HL-60 (cell line): ENCODE results near the gene ZFAND3.

Experiments
- DNase-seq, 2 experiments: peaks; one replicate each; pipeline ENCODE4 v3.0.0-alpha.2; 2010 to 2020; ENCODE audit warnings: low read depth in 1 of 2, low spot score in 1 of 2
- H3K27ac ChIP-seq: fragments of 250-450 bp; sonication (Bioruptor Pico); replicated peaks from 2 replicates; pipeline ENCODE4 v1.5.1; 2020; ENCODE audit warnings: mild to moderate bottlenecking, moderate library complexity
- H3K27me3 ChIP-seq: fragments of 250-450 bp; sonication (Bioruptor Pico); 2 replicates; pipeline ENCODE4 v1.5.1; 2021; ENCODE audit warnings: mild to moderate bottlenecking, moderate library complexity; ENCODE audit not compliant: insufficient read depth, poor library complexity, severe bottlenecking
- H3K4me3 ChIP-seq: replicated peaks from 2 replicates; pipeline ENCODE4 v1.5.1; 2011; ENCODE audit warnings: mild to moderate bottlenecking, control low read depth, low read length; ENCODE audit not compliant: insufficient read depth
- GABPA ChIP-seq: IDR thresholded peaks from 2 replicates; pipeline ENCODE4 v1.6.1; 2012; ENCODE audit warnings: low read depth
- POLR2AphosphoS5 ChIP-seq: IDR thresholded peaks from 2 replicates; pipeline ENCODE4 v1.6.1; 2012; ENCODE audit warnings: low read depth
- SPI1 ChIP-seq: IDR thresholded peaks from 2 replicates; pipeline ENCODE4 v1.6.1; 2012; ENCODE audit warnings: low read depth, mild to moderate bottlenecking, borderline replicate concordance
- TF ChIP-seq, protein P1 (sequence below): IDR thresholded peaks from one replicate; pipeline ENCODE4 v1.5.1; 2011; ENCODE audit warnings: low read length, control low read depth, inconsistent platforms; ENCODE audit not compliant: insufficient read depth
- TF ChIP-seq, protein P2 (sequence below): IDR thresholded peaks from 2 replicates; pipeline ENCODE4 v1.6.1; 2012; ENCODE audit warnings: low read depth; ENCODE audit not compliant: insufficient replicate concordance

ZFAND3 gene

DNA sequence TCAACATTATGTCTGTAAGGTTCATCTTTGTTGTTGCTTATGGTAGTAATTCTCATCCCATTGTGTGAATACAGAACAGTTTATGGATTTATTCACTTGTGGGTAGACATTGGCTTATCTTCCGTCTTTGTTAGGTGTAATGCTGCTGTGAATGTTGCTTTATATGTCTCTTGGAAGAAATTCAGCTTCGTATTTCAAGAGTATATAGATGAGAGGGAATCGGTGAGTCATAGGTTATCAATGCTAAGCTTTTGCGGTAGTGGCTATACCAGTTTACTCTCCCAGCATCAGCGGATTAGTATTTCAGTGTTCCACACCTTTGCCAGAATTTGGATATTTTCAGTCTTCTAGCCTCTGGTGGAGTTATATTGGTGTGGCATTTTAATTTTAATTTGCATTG is 77.8 kb downstream of the ZFAND3 start:
- no peak for DNase-seq
- Histone ChIP-seq H3K27ac (no peak overlapping the region), H3K27me3 (no peaks in the 10 kb centered on the region), H3K4me3 (no peak overlapping the region)
- no peak for TF ChIP-seq POLR2AphosphoS5
- no peak for TF ChIP-seq GABPA
- TF ChIP-seq, protein P1, sequence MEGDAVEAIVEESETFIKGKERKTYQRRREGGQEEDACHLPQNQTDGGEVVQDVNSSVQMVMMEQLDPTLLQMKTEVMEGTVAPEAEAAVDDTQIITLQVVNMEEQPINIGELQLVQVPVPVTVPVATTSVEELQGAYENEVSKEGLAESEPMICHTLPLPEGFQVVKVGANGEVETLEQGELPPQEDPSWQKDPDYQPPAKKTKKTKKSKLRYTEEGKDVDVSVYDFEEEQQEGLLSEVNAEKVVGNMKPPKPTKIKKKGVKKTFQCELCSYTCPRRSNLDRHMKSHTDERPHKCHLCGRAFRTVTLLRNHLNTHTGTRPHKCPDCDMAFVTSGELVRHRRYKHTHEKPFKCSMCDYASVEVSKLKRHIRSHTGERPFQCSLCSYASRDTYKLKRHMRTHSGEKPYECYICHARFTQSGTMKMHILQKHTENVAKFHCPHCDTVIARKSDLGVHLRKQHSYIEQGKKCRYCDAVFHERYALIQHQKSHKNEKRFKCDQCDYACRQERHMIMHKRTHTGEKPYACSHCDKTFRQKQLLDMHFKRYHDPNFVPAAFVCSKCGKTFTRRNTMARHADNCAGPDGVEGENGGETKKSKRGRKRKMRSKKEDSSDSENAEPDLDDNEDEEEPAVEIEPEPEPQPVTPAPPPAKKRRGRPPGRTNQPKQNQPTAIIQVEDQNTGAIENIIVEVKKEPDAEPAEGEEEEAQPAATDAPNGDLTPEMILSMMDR = no peak
- TF ChIP-seq SPI1 = no peak
- TF ChIP-seq, protein P2, sequence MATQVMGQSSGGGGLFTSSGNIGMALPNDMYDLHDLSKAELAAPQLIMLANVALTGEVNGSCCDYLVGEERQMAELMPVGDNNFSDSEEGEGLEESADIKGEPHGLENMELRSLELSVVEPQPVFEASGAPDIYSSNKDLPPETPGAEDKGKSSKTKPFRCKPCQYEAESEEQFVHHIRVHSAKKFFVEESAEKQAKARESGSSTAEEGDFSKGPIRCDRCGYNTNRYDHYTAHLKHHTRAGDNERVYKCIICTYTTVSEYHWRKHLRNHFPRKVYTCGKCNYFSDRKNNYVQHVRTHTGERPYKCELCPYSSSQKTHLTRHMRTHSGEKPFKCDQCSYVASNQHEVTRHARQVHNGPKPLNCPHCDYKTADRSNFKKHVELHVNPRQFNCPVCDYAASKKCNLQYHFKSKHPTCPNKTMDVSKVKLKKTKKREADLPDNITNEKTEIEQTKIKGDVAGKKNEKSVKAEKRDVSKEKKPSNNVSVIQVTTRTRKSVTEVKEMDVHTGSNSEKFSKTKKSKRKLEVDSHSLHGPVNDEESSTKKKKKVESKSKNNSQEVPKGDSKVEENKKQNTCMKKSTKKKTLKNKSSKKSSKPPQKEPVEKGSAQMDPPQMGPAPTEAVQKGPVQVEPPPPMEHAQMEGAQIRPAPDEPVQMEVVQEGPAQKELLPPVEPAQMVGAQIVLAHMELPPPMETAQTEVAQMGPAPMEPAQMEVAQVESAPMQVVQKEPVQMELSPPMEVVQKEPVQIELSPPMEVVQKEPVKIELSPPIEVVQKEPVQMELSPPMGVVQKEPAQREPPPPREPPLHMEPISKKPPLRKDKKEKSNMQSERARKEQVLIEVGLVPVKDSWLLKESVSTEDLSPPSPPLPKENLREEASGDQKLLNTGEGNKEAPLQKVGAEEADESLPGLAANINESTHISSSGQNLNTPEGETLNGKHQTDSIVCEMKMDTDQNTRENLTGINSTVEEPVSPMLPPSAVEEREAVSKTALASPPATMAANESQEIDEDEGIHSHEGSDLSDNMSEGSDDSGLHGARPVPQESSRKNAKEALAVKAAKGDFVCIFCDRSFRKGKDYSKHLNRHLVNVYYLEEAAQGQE = no peak

DNA sequence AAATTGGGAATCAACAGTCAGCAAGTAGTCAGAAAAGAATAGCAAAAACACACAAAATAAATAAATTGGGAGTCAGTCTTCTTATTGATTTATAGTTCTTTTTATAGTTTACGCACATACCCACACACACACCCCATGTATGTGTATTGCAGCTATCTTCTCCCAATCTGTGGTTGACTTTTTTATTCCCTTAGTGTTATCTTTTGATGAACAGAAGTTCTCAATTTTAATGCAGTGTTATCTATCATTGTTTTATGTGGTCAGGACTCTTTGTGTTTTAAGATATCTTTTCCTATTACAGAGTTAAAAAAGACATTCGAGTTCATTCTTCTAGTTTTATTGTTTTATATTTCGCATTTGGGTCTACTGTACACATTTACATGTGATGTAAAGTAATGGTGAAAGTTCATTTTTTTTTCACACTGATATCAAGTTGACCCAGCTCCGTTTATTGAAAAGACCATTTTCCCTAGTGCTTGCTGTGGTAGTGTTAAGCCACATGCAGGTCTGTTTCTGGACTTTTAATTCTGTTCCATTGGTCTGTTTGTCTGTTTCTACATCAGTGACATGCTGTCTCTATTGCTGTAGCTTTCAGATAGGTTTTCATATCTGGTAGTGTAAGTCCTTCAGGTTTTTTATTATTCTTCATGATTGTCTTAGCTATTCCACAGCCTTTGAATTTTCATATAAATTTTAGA is 78.4 kb downstream of the ZFAND3 start:
- TF ChIP-seq, protein P1 = no peak
- no peak for TF ChIP-seq GABPA
- TF ChIP-seq SPI1 = no peak
- TF ChIP-seq, protein P2 = no peak
- TF ChIP-seq POLR2AphosphoS5 = no peak
- no peaks in the 10 kb centered on the region for H3K27me3 ChIP-seq
- no peak for DNase-seq
- H3K27ac ChIP-seq = no peak overlapping the region
- no peak overlapping the region for H3K4me3 ChIP-seq

DNA sequence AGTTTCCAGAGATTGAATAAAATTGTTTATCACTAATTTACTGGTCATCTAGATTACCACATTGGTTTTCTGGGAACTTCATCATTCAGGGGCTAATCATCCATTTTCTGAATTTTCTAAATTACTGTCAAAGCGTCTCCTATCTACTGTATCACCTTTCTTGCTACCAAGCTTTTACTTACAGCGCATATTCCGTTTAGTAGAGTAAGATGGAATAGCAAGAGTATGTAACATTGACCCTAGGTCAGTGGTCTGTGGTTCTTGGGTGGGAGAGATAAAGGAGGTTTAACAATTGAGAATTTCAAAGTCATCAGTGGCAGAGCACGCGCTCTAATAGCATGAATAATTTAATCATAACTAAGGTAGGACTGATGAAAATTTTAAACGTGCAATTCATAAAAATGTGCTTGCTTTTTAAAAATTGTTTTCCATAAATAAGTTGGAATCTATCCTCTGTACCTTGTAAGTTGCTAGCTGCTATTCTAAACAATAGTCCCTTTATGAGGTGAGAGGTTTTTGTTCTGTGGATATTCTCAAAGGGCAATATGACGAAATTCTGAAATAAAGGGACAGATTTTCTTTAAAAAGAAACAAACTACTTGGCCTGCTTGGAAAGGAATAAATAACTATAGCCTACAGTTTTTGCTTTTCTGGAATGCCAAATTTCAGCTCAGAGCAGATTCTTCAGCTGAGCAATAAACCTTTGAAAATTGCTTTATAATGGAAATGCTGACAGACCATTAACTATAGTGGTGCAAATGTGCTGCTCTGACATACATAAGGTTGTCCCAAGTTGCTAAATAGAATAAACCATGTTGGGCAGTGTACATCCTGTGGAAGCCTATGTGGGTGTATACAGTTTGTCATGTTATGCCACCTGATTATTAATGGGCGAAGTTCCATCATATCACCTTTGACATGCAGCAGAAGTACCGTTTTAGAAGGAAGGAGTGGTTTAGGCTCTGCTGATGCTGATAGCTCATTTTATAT is 84.1 kb downstream of the ZFAND3 start:
- no peak overlapping the region for H3K4me3 ChIP-seq
- DNase-seq = no peak
- no peak for TF ChIP-seq SPI1
- TF ChIP-seq POLR2AphosphoS5 = no peak
- TF ChIP-seq, protein P2 = no peak
- no peak for TF ChIP-seq GABPA
- TF ChIP-seq, protein P1 = no peak
- no peaks in the 10 kb centered on the region for H3K27me3 ChIP-seq
- no peak overlapping the region for H3K27ac ChIP-seq
